Endothelial cell of umbilical vein (primary cell): ENCODE data around the gene TMEM178B. TPM values are rescaled to one million over a fixed set of nuclear protein-coding genes. Genes with fewer than 3 reads are reported as not detected.

ENCODE experiments used
- BruUV-seq: library from RNA; stranded (reverse); fragments of 400-500 nt; replicated peaks from 2 replicates; lab custom pipeline; 2021; lab: Mats Ljungman, UMichigan
- CTCF ChIA-PET: fragments of 300-600, 350-600 bp; sonication (Branson Sonifier 250); formaldehyde crosslinking; loops from one replicate; lab custom pipeline; 2021; ENCODE audit warnings: antibody characterized with exemption, inconsistent platforms; lab: Charles Lee
- POLR2A ChIA-PET: fragments of 300-600, 350-600 bp; sonication (Branson Sonifier 250); formaldehyde crosslinking; loops from one replicate; lab custom pipeline; 2021; ENCODE audit warnings: antibody characterized with exemption, inconsistent platforms; lab: Charles Lee
- DNase-seq: peaks from one replicate; pipeline ENCODE4 v3.0.0-alpha.2; 2011; ENCODE audit warnings: low read depth, low spot score
- FAIRE-seq: peaks from 2 replicates; lab custom pipeline; 2011; peaks lifted over from hg19 to GRCh38; lab: Jason Lieb, UNC
- H2AFZ ChIP-seq: 2 replicates; pipeline ENCODE4 v1.6.0; 2012; ENCODE audit warnings: low read depth, low read length, control low read depth, inconsistent platforms
- H3K27ac ChIP-seq: 2 replicates; pipeline ENCODE4 v1.5.1; 2011; ENCODE audit warnings: low read depth, mild to moderate bottlenecking, control low read depth, low read length, moderate library complexity; ENCODE audit not compliant: insufficient read depth
- H3K27me3 ChIP-seq, 2 experiments: 2 replicates each; pipeline versions ENCODE4 v1.6.0 to v1.6.1; 2011; ENCODE audit warnings: low read length in 2 of 2, mixed read lengths in 1 of 2; ENCODE audit not compliant: control insufficient read depth in 2 of 2, insufficient read depth in 2 of 2
- H3K36me3 ChIP-seq, 2 experiments: 2 replicates in 1 of 2; 3 replicates in 1 of 2; pipeline ENCODE4 v1.5.1; 2011; ENCODE audit warnings: low read length in 2 of 2, mild to moderate bottlenecking in 1 of 2, moderate library complexity in 1 of 2; ENCODE audit not compliant: control insufficient read depth in 2 of 2, insufficient read depth in 2 of 2; ENCODE audit errors: extremely low read depth in 1 of 2
- H3K4me1 ChIP-seq: 3 replicates; pipeline ENCODE4 v1.5.1; 2011; ENCODE audit warnings: mild to moderate bottlenecking, low read length; ENCODE audit not compliant: control insufficient read depth, insufficient read depth; ENCODE audit errors: extremely low read depth
- H3K4me2 ChIP-seq: 2 replicates; pipeline ENCODE4 v1.6.1; 2011; ENCODE audit warnings: low read length, control low read depth, mixed read lengths; ENCODE audit not compliant: insufficient read depth
- H3K4me3 ChIP-seq, 3 experiments: fragments of 200-600 bp in 1 of 3; sonication (generic), shearing (Covaris generic) in 1 of 3; replicated peaks in 1 of 3; 2 replicates each; pipeline ENCODE4 v1.5.1; 2011 to 2016; ENCODE audit warnings: control low read depth in 3 of 3, low read length in 3 of 3, mild to moderate bottlenecking in 2 of 3, inconsistent platforms in 1 of 3, low read depth in 1 of 3, moderate library complexity in 1 of 3; ENCODE audit not compliant: insufficient read depth in 1 of 3
- H3K79me2 ChIP-seq: 2 replicates; pipeline ENCODE4 v1.6.0; 2012; ENCODE audit warnings: low read length, inconsistent platforms; ENCODE audit not compliant: control insufficient read depth, insufficient read depth
- H3K9ac ChIP-seq: replicated peaks from 2 replicates; pipeline ENCODE3; 2011; ENCODE audit warnings: low read length, control low read depth; ENCODE audit not compliant: insufficient read depth; ENCODE audit errors: extremely low read depth
- H3K9me1 ChIP-seq: replicated peaks from 3 replicates; pipeline ENCODE4 v1.6.0; 2011; ENCODE audit warnings: mild to moderate bottlenecking, low read length; ENCODE audit not compliant: control insufficient read depth, insufficient read depth; ENCODE audit errors: extremely low read depth
- H3K9me3 ChIP-seq: replicated peaks from 2 replicates; pipeline ENCODE4 v1.5.1; 2012; ENCODE audit warnings: low read length, inconsistent platforms; ENCODE audit not compliant: control insufficient read depth, insufficient read depth
- H4K20me1 ChIP-seq: replicated peaks from 2 replicates; pipeline ENCODE3; 2011; ENCODE audit warnings: mild to moderate bottlenecking, low read length; ENCODE audit not compliant: control insufficient read depth, insufficient read depth; ENCODE audit errors: extremely low read depth
- EZH2 ChIP-seq: IDR thresholded peaks from 2 replicates; pipeline ENCODE4 v1.6.1; 2012; ENCODE audit warnings: borderline replicate concordance, low read depth, mild to moderate bottlenecking, moderate library complexity, low read length, inconsistent platforms; ENCODE audit not compliant: severe bottlenecking
- FOS ChIP-seq: IDR thresholded peaks from 2 replicates; pipeline ENCODE4 v1.6.1; 2011; ENCODE audit warnings: mild to moderate bottlenecking, low read length, moderate library complexity, borderline replicate concordance; ENCODE audit not compliant: insufficient read depth
- GATA2 ChIP-seq: IDR thresholded peaks from 2 replicates; pipeline ENCODE4 v1.7.0; 2011; ENCODE audit warnings: low read depth, mild to moderate bottlenecking, moderate library complexity, mixed read lengths, low read length; ENCODE audit not compliant: insufficient read length, insufficient read depth
- JUN ChIP-seq: IDR thresholded peaks from 2 replicates; pipeline ENCODE4 v1.6.1; 2011; ENCODE audit warnings: borderline replicate concordance, low read depth; ENCODE audit not compliant: insufficient read length, insufficient read depth
- MYC ChIP-seq: IDR thresholded peaks from one replicate; pipeline ENCODE4 v1.6.1; 2011; ENCODE audit warnings: mild to moderate bottlenecking, low read depth, low read length
- POLR2A ChIP-seq: IDR thresholded peaks from 2 replicates; pipeline ENCODE4 v1.6.1; 2012; ENCODE audit warnings: low read depth, mild to moderate bottlenecking, control low read depth, low read length
- POLR2AphosphoS5 ChIP-seq: IDR thresholded peaks from 2 replicates; pipeline ENCODE4 v1.6.1; 2012; ENCODE audit warnings: low read depth, mild to moderate bottlenecking, control low read depth, low read length, moderate library complexity; ENCODE audit not compliant: insufficient read depth
- dilution Hi-C: fragments of 300-500 bp; cut with MboI; formaldehyde crosslinking; loops from one replicate; pipeline ENCODE4 v1.15.0; 2019; ENCODE audit warnings: low sequenced_read_pairs; ENCODE audit not compliant: extremely low pct_ligation_motif_present
- intact Hi-C: fragments of 100-400 bp; cut with micrococcal nuclease; formaldehyde crosslinking; loops from one replicate; pipeline ENCODE4 v1.10.0; 2022
- polyA plus RNA-seq, 4 experiments: library from polyadenylated mRNA; depleted of rRNA in 3 of 4; stranded (reverse) in 3 of 4; unstranded in 1 of 4; fragments of >200 nt; gene quantifications; 2 replicates each; pipeline versions ENCODE4 v1.2.1 to v1.2.3, GENCODE V29; 2011 to 2012; ENCODE audit warnings: missing spikeins in 1 of 4
- total RNA-seq: library from RNA; stranded (reverse); gene quantifications from 2 replicates; pipeline ENCODE4 v1.2.3, GENCODE V29; 2021
- TF ChIP-seq, protein P1 (sequence below): IDR thresholded peaks from 2 replicates; pipeline ENCODE4 v1.6.1; 2011; ENCODE audit not compliant: insufficient read depth, insufficient read length
- TF ChIP-seq, protein P2 (sequence below), 2 donors: IDR thresholded peaks; 1 replicate in 1 of 2; 2 replicates in 1 of 2; pipeline ENCODE4 v1.5.1; 2011; ENCODE audit warnings: low read length in 2 of 2, mild to moderate bottlenecking in 2 of 2, moderate library complexity in 2 of 2, control low read depth in 1 of 2, inconsistent platforms in 1 of 2, low read depth in 1 of 2; ENCODE audit not compliant: insufficient read depth in 1 of 2; ENCODE audit errors: extremely low read depth in 1 of 2

The TMEM178B gene
- total and polyA plus RNA-seq, 2 donors (not counting 3 experiments of a cell fraction or from before 2014, with no cell fraction given), result not detected

DNA sequence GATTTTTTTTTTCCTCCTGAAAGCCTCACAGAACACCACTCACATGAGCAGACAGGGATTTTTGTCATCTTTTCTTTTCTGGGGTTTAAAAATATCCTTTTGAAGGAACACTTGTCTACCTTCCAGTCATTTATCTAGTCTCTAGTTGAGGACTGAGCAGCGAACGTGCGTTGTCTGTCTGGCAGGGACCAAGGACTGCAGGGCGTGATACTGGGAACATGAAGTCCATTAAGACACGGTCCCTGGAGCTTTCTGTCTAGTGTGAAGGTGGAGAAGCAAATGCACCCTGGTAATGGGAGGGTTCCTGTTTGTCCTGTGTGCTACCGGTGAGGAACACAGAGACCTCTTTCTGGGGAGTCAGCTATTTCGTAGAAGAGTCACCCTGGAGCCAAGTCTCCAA lies 207.4 kb downstream of the TMEM178B start:
- CTCF ChIA-PET, result no interaction called here
- no peaks in the 10 kb centered on the region for H3K79me2 ChIP-seq
- no TSS peak for BruUV-seq
- no peak overlapping the region for H3K27ac ChIP-seq
- POLR2A ChIA-PET, result no interaction called here
- no peak overlapping the region for H3K4me2 ChIP-seq
- H3K9me1 ChIP-seq, result no peaks in the 10 kb centered on the region
- dilution Hi-C loops, result no loop called here
- DNase-seq, result no peak
- H3K27me3 ChIP-seq, result no peaks in the 10 kb centered on the region
- H3K36me3 ChIP-seq, result no peaks in the 10 kb centered on the region
- no peaks in the 10 kb centered on the region for H3K9me3 ChIP-seq
- no peak overlapping the region for H3K4me3 ChIP-seq
- H3K4me1 ChIP-seq, result no peaks in the 10 kb centered on the region
- H2AFZ ChIP-seq, result no peak overlapping the region
- TF ChIP-seq EZH2 (no peak), MYC (no peak), POLR2A (no peak), POLR2AphosphoS5 (no peak), JUN (no peak), GATA2 (no peak)
- TF ChIP-seq, protein P1, sequence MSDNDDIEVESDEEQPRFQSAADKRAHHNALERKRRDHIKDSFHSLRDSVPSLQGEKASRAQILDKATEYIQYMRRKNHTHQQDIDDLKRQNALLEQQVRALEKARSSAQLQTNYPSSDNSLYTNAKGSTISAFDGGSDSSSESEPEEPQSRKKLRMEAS, result no peak
- H4K20me1 ChIP-seq, result no peaks in the 10 kb centered on the region
- FAIRE-seq, result no peak
- intact Hi-C loops, result no loop called here
- no peak overlapping the region for H3K9ac ChIP-seq

DNA sequence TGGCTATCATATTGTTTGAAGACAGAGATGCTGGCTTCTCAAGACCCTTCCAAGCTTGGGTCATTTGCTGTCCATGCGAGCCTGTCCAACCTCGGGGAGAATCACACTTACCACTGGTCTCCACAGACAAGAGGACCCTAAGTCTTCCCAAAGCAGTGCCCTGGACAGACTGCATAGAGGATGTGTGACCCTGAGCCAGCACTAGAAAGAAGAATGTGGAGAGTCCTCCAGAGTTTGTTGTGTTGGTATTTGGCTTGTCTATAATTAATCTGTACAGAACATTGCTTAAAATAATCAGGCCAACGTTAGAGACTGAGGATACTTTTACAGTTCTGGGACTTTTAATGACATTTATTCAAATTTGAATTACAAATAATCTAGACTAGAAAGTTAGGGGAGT lies 212.7 kb downstream of the TMEM178B start:
- H3K9ac ChIP-seq, result no peak overlapping the region
- TF ChIP-seq, protein P1, result no peak
- TF ChIP-seq POLR2AphosphoS5 (no peak), GATA2 (no peak), FOS (no peak), POLR2A (no peak), EZH2 (no peak), MYC (no peak), JUN (no peak)
- TF ChIP-seq, protein P2, sequence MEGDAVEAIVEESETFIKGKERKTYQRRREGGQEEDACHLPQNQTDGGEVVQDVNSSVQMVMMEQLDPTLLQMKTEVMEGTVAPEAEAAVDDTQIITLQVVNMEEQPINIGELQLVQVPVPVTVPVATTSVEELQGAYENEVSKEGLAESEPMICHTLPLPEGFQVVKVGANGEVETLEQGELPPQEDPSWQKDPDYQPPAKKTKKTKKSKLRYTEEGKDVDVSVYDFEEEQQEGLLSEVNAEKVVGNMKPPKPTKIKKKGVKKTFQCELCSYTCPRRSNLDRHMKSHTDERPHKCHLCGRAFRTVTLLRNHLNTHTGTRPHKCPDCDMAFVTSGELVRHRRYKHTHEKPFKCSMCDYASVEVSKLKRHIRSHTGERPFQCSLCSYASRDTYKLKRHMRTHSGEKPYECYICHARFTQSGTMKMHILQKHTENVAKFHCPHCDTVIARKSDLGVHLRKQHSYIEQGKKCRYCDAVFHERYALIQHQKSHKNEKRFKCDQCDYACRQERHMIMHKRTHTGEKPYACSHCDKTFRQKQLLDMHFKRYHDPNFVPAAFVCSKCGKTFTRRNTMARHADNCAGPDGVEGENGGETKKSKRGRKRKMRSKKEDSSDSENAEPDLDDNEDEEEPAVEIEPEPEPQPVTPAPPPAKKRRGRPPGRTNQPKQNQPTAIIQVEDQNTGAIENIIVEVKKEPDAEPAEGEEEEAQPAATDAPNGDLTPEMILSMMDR (IDR thresholded peaks at IDR 0.05; ENCODE audit: extremely low read depth in 1 of 2, insufficient read depth in 1 of 2, low read depth in 1 of 2, low read length in 2 of 2), result no peak
- no peak for FAIRE-seq
- H4K20me1 ChIP-seq, result no peaks in the 10 kb centered on the region
- no TSS peak for BruUV-seq
- no peaks in the 10 kb centered on the region for H3K9me3 ChIP-seq
- DNase-seq, result no peak
- no peak overlapping the region for H2AFZ ChIP-seq
- ChIA-PET CTCF (no interaction called here), POLR2A (no interaction called here)
- H3K4me1 ChIP-seq, result no peaks in the 10 kb centered on the region
- H3K4me2 ChIP-seq, result no peak overlapping the region
- H3K27ac ChIP-seq, result no peak overlapping the region
- no peaks in the 10 kb centered on the region for H3K79me2 ChIP-seq
- dilution Hi-C loops (no loop called here), intact Hi-C loops (no loop called here)
- no peak overlapping the region for H3K4me3 ChIP-seq
- H3K36me3 ChIP-seq, result no peaks in the 10 kb centered on the region
- H3K9me1 ChIP-seq, result no peaks in the 10 kb centered on the region
- no peaks in the 10 kb centered on the region for H3K27me3 ChIP-seq
